Measurements from ENCODE around the gene CCDC180. TPM values are rescaled to one million over a fixed set of nuclear protein-coding genes. Genes with fewer than 3 reads are reported as not detected.
A peak's percentile ranks its signal among the peaks of the same experiment; 100 is the strongest.

Gene CCDC180
- total and polyA plus RNA-seq, 9 of the 15 experiments (the other 6 are each of a cell fraction or from before 2014, with no cell fraction given): 0.56 to 4.2 (median 2.5) TPM

DNA sequence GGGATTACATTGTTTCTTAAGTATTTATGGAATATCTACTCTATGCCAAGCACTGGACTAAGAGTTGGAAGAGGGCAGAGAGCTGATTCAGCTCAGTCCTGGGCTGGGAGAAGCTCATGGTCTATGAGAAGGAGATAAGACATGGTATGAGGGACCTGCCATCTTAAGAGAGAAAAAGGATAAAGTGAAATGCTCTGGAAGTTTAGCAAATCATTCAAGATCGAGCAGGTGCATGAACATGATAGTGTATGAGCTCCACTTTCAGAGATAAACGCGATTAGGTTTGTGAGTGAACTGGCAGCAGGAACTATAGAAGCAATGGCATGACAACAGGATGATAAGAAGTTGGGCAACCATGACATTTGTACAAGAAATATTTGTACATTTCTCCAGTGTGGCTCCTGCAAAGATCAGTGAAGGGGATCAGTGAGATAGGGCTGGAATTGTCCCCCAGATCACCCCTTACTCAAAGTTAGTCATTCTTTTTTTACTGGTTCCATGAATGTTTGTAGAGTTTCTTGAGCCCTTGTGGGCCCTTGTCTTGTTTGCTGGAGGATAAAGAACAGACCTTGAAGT lies 26.6 kb upstream of the CCDC180 start (continued):
- TF ChIP-seq SPI1 (IDR thresholded peaks at IDR 0.05; ENCODE audit: borderline replicate concordance, low read depth, low read length): no peak
- 0 out of 4 replicates have a peak, but pooled peaks of 1 of the 2 experiments have one; percentile 22 for TF ChIP-seq MAZ (CRISPR knock-in tag; conservative IDR thresholded peaks at IDR 0.05 in 1 of 2, IDR thresholded peaks at IDR 0.05 in 1 of 2)

DNA sequence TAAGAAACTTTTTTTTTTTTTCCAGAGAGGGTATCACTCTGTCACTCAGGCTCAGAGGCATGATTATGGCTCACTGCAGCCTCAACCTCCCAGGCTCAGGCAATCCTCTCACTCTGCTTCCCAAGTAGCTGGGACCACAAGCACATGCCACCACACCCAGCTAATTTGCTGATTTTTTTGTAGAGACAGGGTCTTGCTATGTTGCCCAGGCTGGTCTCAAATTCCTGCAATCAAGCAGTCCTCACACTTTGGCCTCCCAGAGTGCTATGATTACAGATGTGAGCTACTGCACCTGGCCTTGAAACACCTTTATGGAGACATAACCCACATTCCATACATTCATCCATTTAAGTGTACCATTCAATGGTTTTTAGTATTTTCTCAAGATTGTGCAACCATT lies 23.7 kb upstream of the CCDC180 start:
- intact Hi-C loops (cut with micrococcal nuclease) (no loop called here), in situ Hi-C loops (cut with MboI) (no loop called here)
- Histone ChIP-seq H3K9ac (ENCODE audit: insufficient read depth in 1 of 2, low read depth in 2 of 2, low read length in 2 of 2) (no peak overlapping the region), H3K36me3 (ENCODE audit: control insufficient read depth, insufficient read depth, low read length) (peaks cover 29% of the 10 kb centered on the region; the same call in 2 of the 3 replicates), H4K20me1 (replicated peaks; ENCODE audit: control insufficient read depth, insufficient read depth, low read length) (no peaks in the 10 kb centered on the region), H2AFZ (ENCODE audit: low read depth, low read length) (no peak overlapping the region), H3K4me1 (replicated peaks in 1 of 2; ENCODE audit: control insufficient read depth in 2 of 2, insufficient read depth in 2 of 2, low read length in 2 of 2) (peaks cover 0 to 21% of the 10 kb centered on the region in 2 experiments; a peak in 2 of 5 replicates), H3K4me3 (no peak overlapping the region), H3K9me3 (replicated peaks; ENCODE audit: control insufficient read depth, insufficient read depth, low read depth, low read length) (no peaks in the 10 kb centered on the region), H3K27ac (ENCODE audit: extremely low read depth, low read depth, low read length) (no peak overlapping the region), H3K9me1 (ENCODE audit: control insufficient read depth, insufficient read depth, low read length) (no peaks in the 10 kb centered on the region), H3K4me2 (ENCODE audit: insufficient read depth, low read length) (no peak overlapping the region), H3K27me3 (ENCODE audit: control insufficient read depth in 2 of 2, insufficient read depth in 2 of 2, low read length in 2 of 2) (no peaks in the 10 kb centered on the region), H3K79me2 (ENCODE audit: control insufficient read depth, insufficient read depth, low read length) (no peaks in the 10 kb centered on the region)
- ChIA-PET POLR2A (no interaction called here), CTCF (ENCODE audit: low intra/inter-chr PET ratio) (no interaction called here)
- FAIRE-seq (no peak), DNase-seq (ENCODE audit: extremely low read depth in 1 of 4, low spot score in 3 of 4) (no peak), ATAC-seq (no peak)
- TF ChIP-seq CBFA2T3 (IDR thresholded peaks at IDR 0.05): no peak
- TF ChIP-seq CEBPB (tag; IDR thresholded peaks at IDR 0.05): peak; percentile 35
- TF ChIP-seq TEAD1 (CRISPR knock-in tag; IDR thresholded peaks at IDR 0.05): no peak
- TF ChIP-seq MTF1 (CRISPR knock-in tag; IDR thresholded peaks at IDR 0.05; ENCODE audit: borderline replicate concordance): no peak
- no peak for TF ChIP-seq FOXJ3 (CRISPR knock-in tag; IDR thresholded peaks at IDR 0.05)
- TF ChIP-seq ZNF431 (CRISPR knock-in tag; IDR thresholded peaks at IDR 0.05): no peak
- no peak for TF ChIP-seq KDM5B (IDR thresholded peaks at IDR 0.05; ENCODE audit: insufficient replicate concordance, low read depth, low read length)
- TF ChIP-seq ZNF121 (CRISPR knock-in tag; conservative IDR thresholded peaks at IDR 0.05): peak; percentile 82
- TF ChIP-seq, protein P1, sequence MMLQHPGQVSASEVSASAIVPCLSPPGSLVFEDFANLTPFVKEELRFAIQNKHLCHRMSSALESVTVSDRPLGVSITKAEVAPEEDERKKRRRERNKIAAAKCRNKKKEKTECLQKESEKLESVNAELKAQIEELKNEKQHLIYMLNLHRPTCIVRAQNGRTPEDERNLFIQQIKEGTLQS (IDR thresholded peaks at IDR 0.05): no peak
- TF ChIP-seq, protein P1 (CRISPR knock-in tag; conservative IDR thresholded peaks at IDR 0.05): no peak
- no TSS peak for BruUV-seq (replicated peaks)

All from K562 (cell line).